ENCODE results near the gene CARHSP1.

CARHSP1 gene

GRCh38 chr16:8832717-8833105 lies 36.1 kb downstream of the CARHSP1 start:
- Histone ChIP-seq H3K9me3 (ENCODE audit: control insufficient read depth in 5 of 5, low read length in 5 of 5) (no peaks in the 10 kb centered on the region), H3K27me3 (ENCODE audit: control insufficient read depth in 5 of 5, insufficient read depth in 4 of 5, low read length in 5 of 5) (no peaks in the 10 kb centered on the region), H3K36me3 (ENCODE audit: control insufficient read depth in 5 of 5, insufficient read depth in 5 of 5, low read length in 5 of 5) (peaks cover 0 to 44% (median 31%) of the 10 kb centered on the region in 5 donors), H3K4me1 (ENCODE audit: control insufficient read depth in 5 of 5, insufficient read depth in 5 of 5, low read length in 5 of 5) (peaks cover 0 to 8% (median 1%) of the 10 kb centered on the region in 5 donors), H3K9ac (ENCODE audit: low read length in 5 of 5) (no peak overlapping the region), H3K27ac (ENCODE audit: low read depth, low read length) (no peak overlapping the region), H3K4me3 (ENCODE audit: low read depth in 1 of 5, low read length in 5 of 5) (no peak overlapping the region)

DNA sequence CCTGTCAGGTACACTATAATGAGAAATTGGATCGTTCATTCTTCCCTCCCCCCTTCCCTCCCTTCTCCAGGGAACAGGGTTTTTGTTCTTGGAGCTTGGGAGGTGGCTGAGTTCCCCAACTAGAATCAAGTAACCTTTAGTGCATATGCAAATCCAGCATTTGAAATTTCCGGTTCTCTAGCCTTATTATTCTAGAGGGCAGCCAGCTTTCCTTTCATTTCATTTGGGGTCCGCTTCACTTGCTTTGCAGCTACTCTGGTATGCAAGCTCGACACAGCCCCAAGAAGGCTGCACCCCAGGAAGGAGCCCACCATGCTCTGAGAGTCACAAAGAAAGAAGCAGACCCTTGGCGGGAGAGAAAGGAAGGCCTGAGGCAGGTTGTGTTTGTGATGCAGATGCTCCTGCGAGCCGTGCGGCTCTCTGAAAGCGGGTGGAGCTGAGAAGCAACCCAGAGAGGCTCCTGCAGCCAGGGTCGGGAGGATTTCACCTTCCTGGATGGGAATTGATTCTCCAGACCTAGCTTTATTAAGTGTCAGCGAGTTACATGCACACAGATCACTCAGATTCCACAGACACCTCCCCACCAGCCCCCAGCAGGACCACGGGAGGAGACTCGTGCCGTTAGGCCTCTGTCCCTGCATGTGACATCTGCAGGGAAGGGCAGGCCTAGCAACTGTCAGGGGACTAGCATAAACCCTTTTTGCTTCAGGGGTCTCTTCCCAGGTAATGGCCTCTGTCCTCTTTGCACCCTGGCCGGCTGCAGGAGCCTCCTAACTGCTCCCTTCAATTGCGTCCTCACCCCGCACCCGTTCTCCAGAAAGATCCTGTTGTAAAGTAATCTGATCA lies 36.7 kb downstream of the CARHSP1 start:
- H3K36me3 ChIP-seq (ENCODE audit: control insufficient read depth in 5 of 5, insufficient read depth in 5 of 5, low read length in 5 of 5): peaks cover 0 to 44% (median 31%) of the 10 kb centered on the region in 5 donors
- H3K9ac ChIP-seq (ENCODE audit: low read length in 5 of 5): no peak overlapping the region

GRCh38 chr16:8831450-8831849 lies 37.4 kb downstream of the CARHSP1 start:
- H3K9ac ChIP-seq (ENCODE audit: low read length in 5 of 5): no peak overlapping the region
- H3K27me3 ChIP-seq (ENCODE audit: control insufficient read depth in 5 of 5, insufficient read depth in 4 of 5, low read length in 5 of 5): no peaks in the 10 kb centered on the region
- peaks cover 0 to 44% (median 31%) of the 10 kb centered on the region in 5 donors for H3K36me3 ChIP-seq (ENCODE audit: control insufficient read depth in 5 of 5, insufficient read depth in 5 of 5, low read length in 5 of 5)
- no peak overlapping the region for H3K4me3 ChIP-seq (ENCODE audit: low read depth in 1 of 5, low read length in 5 of 5)
- no peak overlapping the region for H3K27ac ChIP-seq (ENCODE audit: low read depth, low read length)
- H3K9me3 ChIP-seq (ENCODE audit: control insufficient read depth in 5 of 5, low read length in 5 of 5): no peaks in the 10 kb centered on the region
- H3K4me1 ChIP-seq (ENCODE audit: control insufficient read depth in 5 of 5, insufficient read depth in 5 of 5, low read length in 5 of 5): peaks cover 0 to 8% (median 1%) of the 10 kb centered on the region in 5 donors

More for the DNA sequence above, 36.7 kb downstream of the CARHSP1 start:
- no peaks in the 10 kb centered on the region for H3K9me3 ChIP-seq (ENCODE audit: control insufficient read depth in 5 of 5, low read length in 5 of 5)
- no peak overlapping the region for H3K27ac ChIP-seq (ENCODE audit: low read depth, low read length)
- H3K27me3 ChIP-seq (ENCODE audit: control insufficient read depth in 5 of 5, insufficient read depth in 4 of 5, low read length in 5 of 5): no peaks in the 10 kb centered on the region
- H3K4me1 ChIP-seq (ENCODE audit: control insufficient read depth in 5 of 5, insufficient read depth in 5 of 5, low read length in 5 of 5): peaks cover 0 to 8% (median 1%) of the 10 kb centered on the region in 5 donors
- no peak overlapping the region for H3K4me3 ChIP-seq (ENCODE audit: low read depth in 1 of 5, low read length in 5 of 5)

DNA sequence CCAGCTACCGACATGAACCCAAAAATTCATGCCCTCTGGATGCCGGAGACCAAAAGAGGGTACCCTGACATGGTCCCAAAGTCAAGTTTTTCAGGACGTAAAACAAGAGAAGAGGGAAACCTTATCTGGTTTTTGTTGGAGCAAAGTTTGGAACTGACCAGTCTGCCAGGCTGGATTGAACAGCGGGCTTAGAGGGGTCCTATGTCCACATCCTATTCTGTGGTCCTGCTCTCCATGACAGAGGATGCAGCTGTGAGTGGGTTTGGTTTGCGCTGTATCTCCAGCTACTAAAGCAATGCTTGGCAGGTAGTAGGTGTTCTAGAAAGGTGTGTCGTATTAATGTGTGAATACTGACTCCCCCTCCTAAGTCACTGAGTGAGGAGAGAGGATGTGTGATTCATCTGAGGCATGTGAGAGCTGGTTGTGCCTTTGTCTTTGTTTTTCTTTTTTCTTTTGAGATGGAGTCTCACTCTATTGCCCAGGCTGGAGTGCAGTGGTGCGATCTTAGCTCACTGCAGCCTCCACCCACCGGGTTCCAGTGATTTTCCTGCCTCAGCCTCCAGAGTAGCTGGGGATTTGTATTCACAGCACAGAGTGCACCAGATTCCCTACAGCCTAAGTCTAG lies 40.2 kb downstream of the CARHSP1 start:
- H3K4me3 ChIP-seq (ENCODE audit: low read depth in 1 of 5, low read length in 5 of 5): no peak overlapping the region
- peaks cover 0 to 45% (median 31%) of the 10 kb centered on the region in 5 donors for H3K36me3 ChIP-seq (ENCODE audit: control insufficient read depth in 5 of 5, insufficient read depth in 5 of 5, low read length in 5 of 5)
- no peak overlapping the region for H3K9ac ChIP-seq (ENCODE audit: low read length in 5 of 5)
- no peak overlapping the region for H3K27ac ChIP-seq (ENCODE audit: low read depth, low read length)
- H3K9me3 ChIP-seq (ENCODE audit: control insufficient read depth in 5 of 5, low read length in 5 of 5): no peaks in the 10 kb centered on the region
- no peaks in the 10 kb centered on the region for H3K27me3 ChIP-seq (ENCODE audit: control insufficient read depth in 5 of 5, insufficient read depth in 4 of 5, low read length in 5 of 5)
- H3K4me1 ChIP-seq (ENCODE audit: control insufficient read depth in 5 of 5, insufficient read depth in 5 of 5, low read length in 5 of 5): no peaks in the 10 kb centered on the region

- Histone ChIP-seq H3K27me3 (ENCODE audit: control insufficient read depth in 5 of 5, insufficient read depth in 4 of 5, low read length in 5 of 5) (no peaks in the 10 kb centered on the region), H3K9me3 (ENCODE audit: control insufficient read depth in 5 of 5, low read length in 5 of 5) (no peaks in the 10 kb centered on the region), H3K4me3 (ENCODE audit: low read depth in 1 of 5, low read length in 5 of 5) (no peak overlapping the region), H3K9ac (ENCODE audit: low read length in 5 of 5) (no peak overlapping the region), H3K27ac (ENCODE audit: low read depth, low read length) (no peak overlapping the region), H3K36me3 (ENCODE audit: control insufficient read depth in 5 of 5, insufficient read depth in 5 of 5, low read length in 5 of 5) (peaks cover 0 to 36% (median 21%) of the 10 kb centered on the region in 5 donors), H3K4me1 (ENCODE audit: control insufficient read depth in 5 of 5, insufficient read depth in 5 of 5, low read length in 5 of 5) (peaks cover 0 to 9% (median 3%) of the 10 kb centered on the region in 5 donors)
These were observed 42.4 kb downstream of the CARHSP1 start for GRCh38 chr16:8826278-8826879.

- Histone ChIP-seq H3K9me3 (ENCODE audit: control insufficient read depth in 5 of 5, low read length in 5 of 5) (no peaks in the 10 kb centered on the region), H3K27me3 (ENCODE audit: control insufficient read depth in 5 of 5, insufficient read depth in 4 of 5, low read length in 5 of 5) (no peaks in the 10 kb centered on the region), H3K4me1 (ENCODE audit: control insufficient read depth in 5 of 5, insufficient read depth in 5 of 5, low read length in 5 of 5) (peaks cover 0 to 13% (median 3%) of the 10 kb centered on the region in 5 donors), H3K4me3 (ENCODE audit: low read depth in 1 of 5, low read length in 5 of 5) (no peak overlapping the region), H3K9ac (ENCODE audit: low read length in 5 of 5) (no peak overlapping the region), H3K27ac (ENCODE audit: low read depth, low read length) (no peak overlapping the region), H3K36me3 (ENCODE audit: control insufficient read depth in 5 of 5, insufficient read depth in 5 of 5, low read length in 5 of 5) (peaks cover 0 to 28% (median 22%) of the 10 kb centered on the region in 5 donors)
These were observed 46.4 kb downstream of the CARHSP1 start for GRCh38 chr16:8822403-8822802.

- Histone ChIP-seq H3K36me3 (ENCODE audit: control insufficient read depth in 5 of 5, insufficient read depth in 5 of 5, low read length in 5 of 5) (peaks cover 11 to 44% (median 35%) of the 10 kb centered on the region in 5 donors), H3K4me3 (ENCODE audit: low read depth in 1 of 5, low read length in 5 of 5) (no peak overlapping the region), H3K27me3 (ENCODE audit: control insufficient read depth in 5 of 5, insufficient read depth in 4 of 5, low read length in 5 of 5) (no peaks in the 10 kb centered on the region), H3K27ac (ENCODE audit: low read depth, low read length) (no peak overlapping the region), H3K4me1 (ENCODE audit: control insufficient read depth in 5 of 5, insufficient read depth in 5 of 5, low read length in 5 of 5) (peaks cover 0 to 18% (median 3%) of the 10 kb centered on the region in 5 donors), H3K9ac (ENCODE audit: low read length in 5 of 5) (no peak overlapping the region), H3K9me3 (ENCODE audit: control insufficient read depth in 5 of 5, low read length in 5 of 5) (no peaks in the 10 kb centered on the region)
These were observed 49.3 kb downstream of the CARHSP1 start for GRCh38 chr16:8819411-8820034.

DNA sequence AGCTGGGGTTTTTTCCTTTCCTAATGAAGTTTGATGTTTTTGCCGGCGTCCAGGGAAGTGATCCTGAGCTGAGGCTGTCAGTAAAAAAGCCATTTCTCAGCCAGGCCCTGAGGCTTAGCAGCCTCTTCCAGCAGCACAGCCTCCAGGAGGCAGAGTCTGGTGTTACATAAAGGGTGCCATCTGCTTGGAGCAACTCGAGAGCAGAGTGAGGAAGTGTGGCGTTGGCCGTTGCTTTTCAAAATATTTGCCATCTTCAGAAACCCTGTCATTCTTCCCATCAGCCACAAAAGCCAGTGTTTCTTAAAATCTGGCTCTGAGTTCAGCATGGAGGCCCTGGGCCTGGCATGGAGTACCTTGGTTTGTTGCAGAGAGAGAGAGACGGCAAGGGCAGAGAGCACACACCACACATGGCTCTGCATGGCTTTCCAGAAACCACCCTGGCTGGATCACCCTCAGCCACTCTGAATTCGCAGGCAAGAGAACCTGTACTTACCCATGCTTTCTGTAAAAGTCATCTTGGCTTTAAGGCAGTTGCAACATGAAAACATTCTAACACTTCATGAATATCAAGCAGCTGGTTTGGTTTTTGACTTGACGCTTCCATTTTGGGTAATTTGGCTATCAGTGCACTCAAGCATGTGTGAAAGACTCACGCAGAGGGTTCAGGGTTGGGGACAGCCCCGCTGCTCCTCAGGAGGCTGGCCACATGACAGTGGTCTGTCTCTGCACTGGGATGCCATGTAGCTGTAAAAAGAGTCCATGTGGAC lies 50.1 kb downstream of the CARHSP1 start:
- peaks cover 14 to 51% (median 43%) of the 10 kb centered on the region in 5 donors for H3K36me3 ChIP-seq (ENCODE audit: control insufficient read depth in 5 of 5, insufficient read depth in 5 of 5, low read length in 5 of 5)
- no peak overlapping the region for H3K9ac ChIP-seq (ENCODE audit: low read length in 5 of 5)
- H3K4me3 ChIP-seq (ENCODE audit: low read depth in 1 of 5, low read length in 5 of 5): no peak overlapping the region
- H3K4me1 ChIP-seq (ENCODE audit: control insufficient read depth in 5 of 5, insufficient read depth in 5 of 5, low read length in 5 of 5): peaks cover 0 to 18% (median 3%) of the 10 kb centered on the region in 5 donors
- no peaks in the 10 kb centered on the region for H3K9me3 ChIP-seq (ENCODE audit: control insufficient read depth in 5 of 5, low read length in 5 of 5)
- no peaks in the 10 kb centered on the region for H3K27me3 ChIP-seq (ENCODE audit: control insufficient read depth in 5 of 5, insufficient read depth in 4 of 5, low read length in 5 of 5)
- no peak overlapping the region for H3K27ac ChIP-seq (ENCODE audit: low read depth, low read length)

DNA sequence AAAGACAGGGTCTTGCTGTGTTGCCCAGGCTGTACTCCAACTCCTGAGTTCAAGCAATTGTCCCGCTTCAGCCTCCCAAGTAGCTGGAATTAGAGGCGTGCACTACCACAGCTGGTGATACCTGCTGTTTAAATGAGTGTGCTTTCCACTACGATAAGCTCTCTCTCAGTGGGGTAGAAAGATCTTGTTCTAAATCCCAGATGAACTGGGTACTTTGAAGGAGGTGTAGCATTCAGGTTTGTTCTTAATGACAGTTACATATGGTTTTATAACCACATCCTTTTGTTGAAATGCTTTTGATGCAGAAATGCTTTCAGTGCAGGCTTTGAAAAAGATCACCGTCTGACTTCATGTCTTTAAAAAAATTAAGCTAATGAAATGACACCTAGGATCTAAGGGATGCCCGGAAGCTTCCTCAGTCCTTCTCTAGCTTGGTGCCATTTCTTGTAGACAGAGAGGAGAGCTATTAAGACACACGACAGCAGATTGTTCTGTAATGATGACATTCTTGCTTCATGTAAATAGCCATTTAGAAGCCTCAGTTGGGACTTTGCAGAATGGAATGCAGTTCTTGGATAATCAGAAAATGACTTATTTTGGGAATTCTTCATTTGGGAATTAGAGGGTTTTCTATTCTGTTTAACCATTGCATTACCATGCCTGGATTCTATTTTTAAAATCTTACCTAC lies 51.7 kb downstream of the CARHSP1 start:
- Histone ChIP-seq H3K36me3 (ENCODE audit: control insufficient read depth in 5 of 5, insufficient read depth in 5 of 5, low read length in 5 of 5) (peaks cover 16 to 65% (median 58%) of the 10 kb centered on the region in 5 donors), H3K4me3 (ENCODE audit: low read depth in 1 of 5, low read length in 5 of 5) (no peak overlapping the region), H3K4me1 (ENCODE audit: control insufficient read depth in 5 of 5, insufficient read depth in 5 of 5, low read length in 5 of 5) (peaks cover 0 to 14% (median 3%) of the 10 kb centered on the region in 5 donors), H3K9ac (ENCODE audit: low read length in 5 of 5) (no peak overlapping the region), H3K9me3 (ENCODE audit: control insufficient read depth in 5 of 5, low read length in 5 of 5) (no peaks in the 10 kb centered on the region), H3K27me3 (ENCODE audit: control insufficient read depth in 5 of 5, insufficient read depth in 4 of 5, low read length in 5 of 5) (no peaks in the 10 kb centered on the region), H3K27ac (ENCODE audit: low read depth, low read length) (no peak overlapping the region)
